ENCODE results near the gene PARD3.

- no peak for TF ChIP-seq ZBTB33 (IDR thresholded peaks at IDR 0.05; ENCODE audit: extremely low read depth, insufficient replicate concordance, low read length)
- TF ChIP-seq CTCF (IDR thresholded peaks at IDR 0.05 in 2 of 3, conservative IDR thresholded peaks at IDR 0.05 in 1 of 3; ENCODE audit: borderline replicate concordance in 1 of 3, insufficient read depth in 1 of 3, low read depth in 2 of 3, low read length in 2 of 3), result no peak
- no peak for TF ChIP-seq REST (IDR thresholded peaks at IDR 0.05; ENCODE audit: low read depth)
- no peak for TF ChIP-seq POLR2AphosphoS5 (IDR thresholded peaks at IDR 0.05; ENCODE audit: low read depth, low read length)
- no peak for TF ChIP-seq SIN3A (IDR thresholded peaks at IDR 0.05; ENCODE audit: low read depth)
- no peak for TF ChIP-seq POLR2A (IDR thresholded peaks at IDR 0.05; ENCODE audit: borderline replicate concordance, extremely low read depth, insufficient read depth, insufficient read length)
- TF ChIP-seq EZH2 (IDR thresholded peaks at IDR 0.05), result no peak
- no peak for TF ChIP-seq SP1 (IDR thresholded peaks at IDR 0.05; ENCODE audit: low read depth)
- TF ChIP-seq EZH2phosphoT487 (IDR thresholded peaks at IDR 0.05; ENCODE audit: borderline replicate concordance), result no peak
- no peak for TF ChIP-seq CEBPB (IDR thresholded peaks at IDR 0.05; ENCODE audit: low read depth)
Measured at GRCh38 chr10:34618611-34619010, 196.5 kb downstream of the PARD3 start.

All from HCT116 (cell line).